ENCODE data around the gene RNF144B.
A peak's percentile ranks its signal among the peaks of the same experiment; 100 is the strongest.
"Not testable (repeated sequence)": the region's sequence is repeated elsewhere in the genome, so short reads cannot be mapped to it uniquely, and the experiment has no call there.

RNF144B gene

DNA sequence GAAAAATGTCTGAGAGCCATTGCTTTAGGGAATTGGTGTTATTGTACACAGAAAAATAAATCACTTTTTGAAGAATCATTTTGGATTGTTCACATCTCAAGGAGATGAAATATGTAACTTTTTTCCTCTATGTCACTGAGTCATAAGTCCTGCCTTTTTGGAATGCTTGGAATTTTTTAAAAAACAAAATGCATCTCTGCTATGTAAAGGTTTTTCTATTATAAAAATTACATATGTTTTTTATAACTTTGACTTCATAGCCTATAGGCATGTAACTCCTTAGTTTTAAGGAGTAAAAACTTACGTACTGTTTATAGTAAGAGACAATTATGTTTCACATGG lies 8.7 kb downstream of the RNF144B start:
- Histone ChIP-seq H2BK5ac (ENCODE audit: low read depth, low read length, poor library complexity, severe bottlenecking) (no peak overlapping the region), H3K4me1 (ENCODE audit: control insufficient read depth, insufficient read depth, low read depth, low read length) (peaks cover 5% of the 10 kb centered on the region), H3K4ac (ENCODE audit: low read depth in 1 of 2, low read length in 2 of 2) (no peak overlapping the region), H3K4me3 (ENCODE audit: insufficient read depth in 1 of 2, low read depth in 1 of 2, low read length in 2 of 2) (no peak overlapping the region), H3K4me2 (ENCODE audit: low read length, poor library complexity, severe bottlenecking) (peak overlapping the region; percentile 41), H2BK120ac (ENCODE audit: low read depth, low read length) (no peak overlapping the region), H3K27ac (ENCODE audit: low read length, poor library complexity, severe bottlenecking) (peak overlapping the region; percentile 75), H3K27me3 (ENCODE audit: control insufficient read depth in 1 of 2, insufficient read depth in 1 of 2, low read length in 2 of 2) (no peaks in the 10 kb centered on the region), H3K18ac (ENCODE audit: low read depth in 1 of 2, low read length in 2 of 2) (no peak overlapping the region), H2AFZ (ENCODE audit: low read depth, low read length) (no peak overlapping the region), H3K23ac (ENCODE audit: low read length in 2 of 2) (no peak overlapping the region), H3K14ac (ENCODE audit: low read length in 2 of 2) (no peak overlapping the region), H2BK15ac (ENCODE audit: low read depth, poor library complexity, severe bottlenecking) (no peak overlapping the region), H3K9ac (ENCODE audit: low read length) (no peak overlapping the region), H4K8ac (ENCODE audit: low read length) (no peak overlapping the region), H3K36me3 (ENCODE audit: control insufficient read depth in 1 of 2, insufficient read depth in 2 of 2, low read depth in 1 of 2, low read length in 2 of 2) (no peaks in the 10 kb centered on the region), H2AK5ac (ENCODE audit: low read length, severe bottlenecking) (no peak overlapping the region), H3K9me3 (ENCODE audit: control insufficient read depth, low read length) (no peaks in the 10 kb centered on the region), H2BK12ac (ENCODE audit: low read length in 2 of 2) (no peak overlapping the region), H3K79me1 (replicated peaks; ENCODE audit: low read length, poor library complexity, severe bottlenecking) (peaks cover 7% of the 10 kb centered on the region), H4K91ac (ENCODE audit: low read length) (no peak overlapping the region)
- WGBS = no CpG with 5 or more reads among the region's 1 CpG
- DNase-seq = no peak

GRCh38 chr6:18397701-18398100 lies 10.6 kb downstream of the RNF144B start:
- H4K8ac ChIP-seq (ENCODE audit: low read length) = no peak overlapping the region

GRCh38 chr6:18398225-18398624 lies 11.1 kb downstream of the RNF144B start:
- H2BK15ac ChIP-seq (ENCODE audit: low read depth, poor library complexity, severe bottlenecking); H2AK5ac ChIP-seq (ENCODE audit: low read length, severe bottlenecking); H4K8ac ChIP-seq (ENCODE audit: low read length); DNase-seq; H3K4ac ChIP-seq (ENCODE audit: low read depth in 1 of 2, low read length in 2 of 2); H3K36me3 ChIP-seq (ENCODE audit: control insufficient read depth in 1 of 2, insufficient read depth in 2 of 2, low read depth in 1 of 2, low read length in 2 of 2); H2BK5ac ChIP-seq (ENCODE audit: low read depth, low read length, poor library complexity, severe bottlenecking); H3K14ac ChIP-seq (ENCODE audit: low read length in 2 of 2); H2AFZ ChIP-seq (ENCODE audit: low read depth, low read length); H3K4me1 ChIP-seq (ENCODE audit: control insufficient read depth, insufficient read depth, low read depth, low read length); H3K18ac ChIP-seq (ENCODE audit: low read depth in 1 of 2, low read length in 2 of 2); H3K27ac ChIP-seq (ENCODE audit: low read length, poor library complexity, severe bottlenecking); H3K4me2 ChIP-seq (ENCODE audit: low read length, poor library complexity, severe bottlenecking); H3K23ac ChIP-seq (ENCODE audit: low read length in 2 of 2); H4K91ac ChIP-seq (ENCODE audit: low read length); H3K4me3 ChIP-seq (ENCODE audit: insufficient read depth in 1 of 2, low read depth in 1 of 2, low read length in 2 of 2); H3K79me1 ChIP-seq (replicated peaks; ENCODE audit: low read length, poor library complexity, severe bottlenecking); H3K27me3 ChIP-seq (ENCODE audit: control insufficient read depth in 1 of 2, insufficient read depth in 1 of 2, low read length in 2 of 2); H3K9ac ChIP-seq (ENCODE audit: low read length); H2BK120ac ChIP-seq (ENCODE audit: low read depth, low read length); H2BK12ac ChIP-seq (ENCODE audit: low read length in 2 of 2); H3K9me3 ChIP-seq (ENCODE audit: control insufficient read depth, low read length): not testable (repeated sequence)
- 81% methylated on average over 4 of the region's 4 CpGs for WGBS

More at GRCh38 chr6:18397701-18398100, 10.6 kb downstream of the RNF144B start:
- no peak overlapping the region for H2BK5ac ChIP-seq (ENCODE audit: low read depth, low read length, poor library complexity, severe bottlenecking)
- no peak overlapping the region for H3K18ac ChIP-seq (ENCODE audit: low read depth in 1 of 2, low read length in 2 of 2)
- H3K4me1 ChIP-seq (ENCODE audit: control insufficient read depth, insufficient read depth, low read depth, low read length) = peaks cover 5% of the 10 kb centered on the region
- H2BK120ac ChIP-seq (ENCODE audit: low read depth, low read length) = no peak overlapping the region
- no peaks in the 10 kb centered on the region for H3K27me3 ChIP-seq (ENCODE audit: control insufficient read depth in 1 of 2, insufficient read depth in 1 of 2, low read length in 2 of 2)
- H4K91ac ChIP-seq (ENCODE audit: low read length) = no peak overlapping the region
- H3K9me3 ChIP-seq (ENCODE audit: control insufficient read depth, low read length) = no peaks in the 10 kb centered on the region
- H2AK5ac ChIP-seq (ENCODE audit: low read length, severe bottlenecking) = peak overlapping the region; percentile 11
- H3K36me3 ChIP-seq (ENCODE audit: control insufficient read depth in 1 of 2, insufficient read depth in 2 of 2, low read depth in 1 of 2, low read length in 2 of 2) = no peaks in the 10 kb centered on the region
- no peak overlapping the region for H3K4ac ChIP-seq (ENCODE audit: low read depth in 1 of 2, low read length in 2 of 2)
- 98% methylated on average over 5 of the region's 6 CpGs for WGBS
- no peak overlapping the region for H3K14ac ChIP-seq (ENCODE audit: low read length in 2 of 2)
- H3K4me2 ChIP-seq (ENCODE audit: low read length, poor library complexity, severe bottlenecking) = no peak overlapping the region
- H2BK15ac ChIP-seq (ENCODE audit: low read depth, poor library complexity, severe bottlenecking) = no peak overlapping the region
- no peak overlapping the region for H3K23ac ChIP-seq (ENCODE audit: low read length in 2 of 2)
- H3K4me3 ChIP-seq (ENCODE audit: insufficient read depth in 1 of 2, low read depth in 1 of 2, low read length in 2 of 2) = no peak overlapping the region
- H2BK12ac ChIP-seq (ENCODE audit: low read length in 2 of 2) = no peak overlapping the region
- no peak overlapping the region for H3K27ac ChIP-seq (ENCODE audit: low read length, poor library complexity, severe bottlenecking)
- no peak overlapping the region for H3K9ac ChIP-seq (ENCODE audit: low read length)
- no peak overlapping the region for H2AFZ ChIP-seq (ENCODE audit: low read depth, low read length)
- no peak for DNase-seq
- H3K79me1 ChIP-seq (replicated peaks; ENCODE audit: low read length, poor library complexity, severe bottlenecking) = peaks cover 7% of the 10 kb centered on the region

GRCh38 chr6:18400831-18401446 lies 13.8 kb downstream of the RNF144B start:
- 70% methylated on average over 2 of the region's 2 CpGs for WGBS

More at GRCh38 chr6:18400831-18401446, 13.8 kb downstream of the RNF144B start:
- peak; percentile 29 for DNase-seq
- Histone ChIP-seq H3K27ac (ENCODE audit: low read length, poor library complexity, severe bottlenecking) (peak overlapping the region; percentile 63), H3K23ac (ENCODE audit: low read length in 2 of 2) (no peak overlapping the region), H2BK120ac (ENCODE audit: low read depth, low read length) (no peak overlapping the region), H2AK5ac (ENCODE audit: low read length, severe bottlenecking) (no peak overlapping the region), H3K18ac (ENCODE audit: low read depth in 1 of 2, low read length in 2 of 2) (no peak overlapping the region), H3K4me2 (ENCODE audit: low read length, poor library complexity, severe bottlenecking) (no peak overlapping the region), H2BK12ac (ENCODE audit: low read length in 2 of 2) (no peak overlapping the region), H2BK5ac (ENCODE audit: low read depth, low read length, poor library complexity, severe bottlenecking) (no peak overlapping the region), H3K4me1 (ENCODE audit: control insufficient read depth, insufficient read depth, low read depth, low read length) (peaks cover 3% of the 10 kb centered on the region), H3K9ac (ENCODE audit: low read length) (no peak overlapping the region), H3K79me1 (replicated peaks; ENCODE audit: low read length, poor library complexity, severe bottlenecking) (peaks cover 9% of the 10 kb centered on the region), H3K36me3 (ENCODE audit: control insufficient read depth in 1 of 2, insufficient read depth in 2 of 2, low read depth in 1 of 2, low read length in 2 of 2) (no peaks in the 10 kb centered on the region), H2AFZ (ENCODE audit: low read depth, low read length) (peak overlapping the region; percentile 43), H3K9me3 (ENCODE audit: control insufficient read depth, low read length) (no peaks in the 10 kb centered on the region), H2BK15ac (ENCODE audit: low read depth, poor library complexity, severe bottlenecking) (no peak overlapping the region), H3K27me3 (ENCODE audit: control insufficient read depth in 1 of 2, insufficient read depth in 1 of 2, low read length in 2 of 2) (no peaks in the 10 kb centered on the region), H3K14ac (ENCODE audit: low read length in 2 of 2) (no peak overlapping the region), H3K4me3 (ENCODE audit: insufficient read depth in 1 of 2, low read depth in 1 of 2, low read length in 2 of 2) (no peak overlapping the region), H3K4ac (ENCODE audit: low read depth in 1 of 2, low read length in 2 of 2) (no peak overlapping the region), H4K91ac (ENCODE audit: low read length) (no peak overlapping the region), H4K8ac (ENCODE audit: low read length) (no peak overlapping the region)

Measured in mesenchymal stem cell (in vitro differentiated cells and primary cell).